HepG2 (cell line): Measurements from ENCODE around the gene NF2. TPM values are rescaled to one million over a fixed set of nuclear protein-coding genes. Genes with fewer than 3 reads are reported as not detected.

Experiments used
- ARID5B ChIP-seq: IDR thresholded peaks from 2 replicates; pipeline ENCODE4 v1.4.0; 2020; ENCODE audit warnings: mild to moderate bottlenecking, missing genetic modification reagents
- EED ChIP-seq: sonication (generic); formaldehyde crosslinking; IDR thresholded peaks from 2 replicates; pipeline ENCODE4 v1.5.0; 2020; ENCODE audit warnings: mild to moderate bottlenecking, missing genetic modification reagents
- FOXP1 ChIP-seq, 2 experiments: fragments of 450-650 bp in 1 of 2; IDR thresholded peaks; 2 replicates each; pipeline ENCODE4 v1.6.1; 2017 to 2018; ENCODE audit warnings: antibody characterized with exemption in 1 of 2
- GABPA ChIP-seq, 2 experiments: IDR thresholded peaks; 2 replicates each; pipeline ENCODE4 v1.6.1; 2011 to 2016; ENCODE audit warnings: low read depth in 2 of 2, low read length in 1 of 2, missing biosample characterization in 1 of 2, missing genetic modification characterization in 1 of 2
- GLI4 ChIP-seq: sonication (generic); formaldehyde crosslinking; IDR thresholded peaks from 2 replicates; pipeline ENCODE4 v1.5.1; 2020; ENCODE audit warnings: missing genetic modification reagents, mild to moderate bottlenecking, moderate library complexity, borderline replicate concordance
- HNF4G ChIP-seq, 2 experiments: sonication (generic) in 1 of 2; formaldehyde crosslinking in 1 of 2; IDR thresholded peaks; 2 replicates each; pipeline versions ENCODE4 v1.4.0 to v1.6.1; 2011 to 2020; ENCODE audit warnings: borderline replicate concordance in 2 of 2, low read depth in 2 of 2, mild to moderate bottlenecking in 2 of 2, low read length in 1 of 2, missing genetic modification reagents in 1 of 2, moderate library complexity in 1 of 2
- NCOR1 ChIP-seq: fragments of 200-600 bp; sonication (generic); IDR thresholded peaks from 2 replicates; pipeline ENCODE4 v1.7.0; 2017; ENCODE audit warnings: antibody characterized with exemption, low read length, borderline replicate concordance
- PATZ1 ChIP-seq: sonication (generic); formaldehyde crosslinking; IDR thresholded peaks from 2 replicates; pipeline ENCODE4 v1.4.0; 2020; ENCODE audit warnings: missing genetic modification reagents
- POGK ChIP-seq: sonication (generic); formaldehyde crosslinking; conservative IDR thresholded peaks from 2 replicates; pipeline ENCODE4 v1.8.0; 2022; ENCODE audit warnings: mild to moderate bottlenecking, moderate library complexity, missing genetic modification reagents
- POLR2AphosphoS5 ChIP-seq: IDR thresholded peaks from 2 replicates; pipeline ENCODE4 v1.6.1; 2012; ENCODE audit warnings: low read depth, low read length
- RXRA ChIP-seq: sonication (generic); formaldehyde crosslinking; IDR thresholded peaks from 2 replicates; pipeline ENCODE4 v1.5.1; 2020; ENCODE audit warnings: missing genetic modification reagents
- THRA ChIP-seq: sonication (generic); formaldehyde crosslinking; IDR thresholded peaks from 2 replicates; pipeline ENCODE4 v1.4.0; 2020; ENCODE audit warnings: missing genetic modification reagents, borderline replicate concordance
- ZNF282 ChIP-seq: fragments of 450-650 bp; IDR thresholded peaks from 2 replicates; pipeline ENCODE4 v1.6.1; 2018; ENCODE audit not compliant: partially characterized antibody
- polyA plus RNA-seq, 8 experiments: library from polyadenylated mRNA; depleted of rRNA in 3 of 8; stranded (reverse) in 7 of 8; unstranded in 1 of 8; fragments of >200 nt; fragmentation: Illumina TruSeq in 4 of 8; extraction: Trizol in 4 of 8; gene quantifications; 2 replicates each; pipeline versions ENCODE4 v1.2.1 to v1.2.3, GENCODE V29; 2011 to 2016; ENCODE audit warnings: low read depth in 4 of 8, missing spikeins in 1 of 8, mixed read lengths in 1 of 8; ENCODE audit not compliant: insufficient read depth in 1 of 8
- total RNA-seq, 5 experiments: library from RNA; depleted of rRNA; stranded (reverse); fragments of >200 nt; fragmentation: Illumina TruSeq; extraction: Trizol; gene quantifications; 2 replicates each; pipeline ENCODE4 v1.2.3, GENCODE V29; 2016; ENCODE audit warnings: low read depth in 1 of 5
- TF ChIP-seq, protein P1 (sequence below): IDR thresholded peaks from 2 replicates; pipeline ENCODE4 v1.6.1; 2016; ENCODE audit warnings: missing compliant biosample characterization, missing genetic modification reagents, borderline replicate concordance

Gene NF2
- total and polyA plus RNA-seq, 2 of the 13 experiments (the other 11 are each of a cell fraction or from before 2014, with no cell fraction given) = 9.3 to 33.3 TPM

- TF ChIP-seq RXRA = peak; percentile 49; the same call in 1 of the 2 replicates
- TF ChIP-seq THRA (CRISPR knock-in tag) = 0 out of 2 replicates have a peak, but pooled peaks have one; percentile 9
- no peak for TF ChIP-seq ZNF282
- no peak for TF ChIP-seq GLI4 (CRISPR knock-in tag)
- no peak for TF ChIP-seq POGK
- TF ChIP-seq, protein P1, sequence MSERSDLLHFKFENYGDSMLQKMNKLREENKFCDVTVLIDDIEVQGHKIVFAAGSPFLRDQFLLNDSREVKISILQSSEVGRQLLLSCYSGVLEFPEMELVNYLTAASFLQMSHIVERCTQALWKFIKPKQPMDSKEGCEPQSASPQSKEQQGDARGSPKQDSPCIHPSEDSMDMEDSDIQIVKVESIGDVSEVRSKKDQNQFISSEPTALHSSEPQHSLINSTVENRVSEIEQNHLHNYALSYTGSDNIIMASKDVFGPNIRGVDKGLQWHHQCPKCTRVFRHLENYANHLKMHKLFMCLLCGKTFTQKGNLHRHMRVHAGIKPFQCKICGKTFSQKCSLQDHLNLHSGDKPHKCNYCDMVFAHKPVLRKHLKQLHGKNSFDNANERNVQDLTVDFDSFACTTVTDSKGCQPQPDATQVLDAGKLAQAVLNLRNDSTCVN (CRISPR knock-in tag) = peak; percentile 89
- no peak for TF ChIP-seq FOXP1 (IDR thresholded peaks at IDR 0.05)
- peak; percentile 5; the same call in 1 of the 2 replicates for TF ChIP-seq FOXP1 (CRISPR knock-in tag; IDR thresholded peaks at IDR 0.05)
- TF ChIP-seq HNF4G (IDR thresholded peaks at IDR 0.05; ENCODE audit: borderline replicate concordance, low read depth, low read length) = peak; percentile 78; the same call in 1 of the 2 replicates
- peak; percentile 57; the same call in 1 of the 2 replicates for TF ChIP-seq HNF4G (CRISPR knock-in tag; IDR thresholded peaks at IDR 0.05; ENCODE audit: borderline replicate concordance, low read depth)
- TF ChIP-seq POLR2AphosphoS5 = peak; percentile 59; the same call in 1 of the 2 replicates
- TF ChIP-seq ARID5B (CRISPR knock-in tag) = peak; percentile 55
- peak; percentile 41; the same call in 1 of the 2 replicates for TF ChIP-seq NCOR1
- no peak for TF ChIP-seq GABPA (IDR thresholded peaks at IDR 0.05; ENCODE audit: low read depth, low read length)
- 0 out of 2 replicates have a peak, but pooled peaks have one; percentile 16 for TF ChIP-seq GABPA (CRISPR knock-in tag; IDR thresholded peaks at IDR 0.05; ENCODE audit: low read depth)
- TF ChIP-seq PATZ1 (CRISPR knock-in tag) = peak; percentile 18; the same call in 1 of the 2 replicates
- TF ChIP-seq EED (CRISPR knock-in tag) = no peak
Observed at GRCh38 chr22:29574762-29575450, 28.5 kb upstream of the NF2 start (continued).
